ENCODE measurements around the gene HOXB7. TPM values are rescaled to one million over a fixed set of nuclear protein-coding genes. Genes with fewer than 3 reads are reported as not detected.

HOXB7 gene
- total RNA-seq, 1 experiment from 2014 or later = not detected

GRCh38 chr17:48625495-48626244, 14.9 kb upstream of the HOXB7 start:
- Histone ChIP-seq H3K18ac (ENCODE audit: insufficient read length, low read depth, low read length) (no peak overlapping the region), H3K27me3 (ENCODE audit: insufficient read depth, low read length) (peaks cover 99% of the 10 kb centered on the region), H3K9me3 (ENCODE audit: control insufficient read depth, low read depth, low read length) (no peaks in the 10 kb centered on the region), H3K4me1 (ENCODE audit: insufficient read depth, low read length) (no peaks in the 10 kb centered on the region; the same call in 1 of the 2 replicates), H3K79me2 (ENCODE audit: insufficient read depth, low read length) (no peaks in the 10 kb centered on the region), H3K9ac (ENCODE audit: extremely low read depth, insufficient read length, low read length) (no peak overlapping the region), H2BK5ac (ENCODE audit: insufficient read length, low read length) (no peak overlapping the region), H2BK12ac (ENCODE audit: insufficient read length, low read depth, low read length) (no peak overlapping the region), H3K4ac (ENCODE audit: low read depth, low read length) (no peak overlapping the region), H4K20me1 (ENCODE audit: control insufficient read depth, insufficient read depth, insufficient read length) (no peaks in the 10 kb centered on the region), H4K5ac (ENCODE audit: insufficient read length, low read depth, low read length) (no peak overlapping the region), H2AFZ (ENCODE audit: low read length) (no peak overlapping the region), H3K79me1 (ENCODE audit: insufficient read depth, low read depth, low read length, poor library complexity, severe bottlenecking) (no peaks in the 10 kb centered on the region), H2BK120ac (ENCODE audit: low read depth, low read length, poor library complexity, severe bottlenecking) (no peak overlapping the region), H4K8ac (replicated peaks; ENCODE audit: insufficient read length, low read depth, low read length) (no peak overlapping the region), H3K14ac (ENCODE audit: insufficient read depth, low read length) (no peak overlapping the region), H2BK15ac (ENCODE audit: low read depth, low read length) (no peak overlapping the region), H2AK5ac (ENCODE audit: insufficient read length, low read length) (no peak overlapping the region), H3K23me2 (ENCODE audit: insufficient read length, low read depth, low read length, poor library complexity, severe bottlenecking) (peaks cover 5% of the 10 kb centered on the region), H3K4me2 (ENCODE audit: insufficient read depth, insufficient read length, low read length) (no peak overlapping the region), H3T11ph (ENCODE audit: low read length) (no peak overlapping the region), H3K56ac (ENCODE audit: insufficient read length, low read depth, low read length) (no peak overlapping the region), H2BK20ac (ENCODE audit: low read depth, low read length, poor library complexity, severe bottlenecking) (no peak overlapping the region), H3K27ac (ENCODE audit: insufficient read length, low read depth, low read length) (no peak overlapping the region), H3K23ac (ENCODE audit: insufficient read length, low read depth, low read length) (no peak overlapping the region), H4K91ac (ENCODE audit: insufficient read length, low read depth, low read length) (no peak overlapping the region)
- peaks cover 0 to 2% (median 0%) of the 10 kb centered on the region in 3 experiments; a peak in 1 of 7 replicates for H3K36me3 Mint-ChIP-seq (ENCODE audit: insufficient read depth in 1 of 3, low read depth in 3 of 3)
- peaks cover 3 to 18% of the 10 kb centered on the region in 2 experiments; a peak in 4 of 5 replicates for H3K9me3 Mint-ChIP-seq
- WGBS (ENCODE audit: extremely low coverage, insufficient read length, low lambda C conversion rate) = no CpG with 5 or more reads among the region's 69 CpGs
- peak; percentile 75 for DNase-seq
- peaks cover 100% of the 10 kb centered on the region for H3K27me3 Mint-ChIP-seq (ENCODE audit: low read depth)
- H3K27ac Mint-ChIP-seq = no peak overlapping the region
- H3K4me1 Mint-ChIP-seq = peaks cover 7 to 12% of the 10 kb centered on the region in 2 experiments
- TF ChIP-seq CTCF (conservative IDR thresholded peaks at IDR 0.05) = no peak
- peak overlapping the region; percentile 25 to 77 for H3K4me3 Mint-ChIP-seq

Measured in H9 (cell line).